Mesenchymal stem cell (in vitro differentiated cells and primary cell): Measurements from ENCODE around the gene LBH.

Source experiments
- DNase-seq: peaks from one replicate; pipeline ENCODE4 v3.0.0-alpha.2; 2013
- H2AFZ ChIP-seq: one replicate; pipeline ENCODE4 v1.6.1; 2013; ENCODE audit warnings: low read depth, mild to moderate bottlenecking, control low read depth, inconsistent platforms, low read length, moderate library complexity
- H2AK5ac ChIP-seq: 2 replicates; pipeline ENCODE4 v1.6.1; 2013; ENCODE audit warnings: low read length, moderate library complexity, mild to moderate bottlenecking, inconsistent platforms; ENCODE audit not compliant: severe bottlenecking
- H2BK120ac ChIP-seq: one replicate; pipeline ENCODE4 v1.6.1; 2013; ENCODE audit warnings: low read depth, mild to moderate bottlenecking, inconsistent platforms, low read length, moderate library complexity
- H2BK12ac ChIP-seq, 2 experiments: one replicate each; pipeline ENCODE4 v1.6.1; 2013; ENCODE audit warnings: inconsistent platforms in 2 of 2, low read length in 2 of 2, mild to moderate bottlenecking in 2 of 2, moderate library complexity in 2 of 2, control low read depth in 1 of 2
- H2BK15ac ChIP-seq: one replicate; pipeline ENCODE4 v1.6.1; 2013; ENCODE audit warnings: mild to moderate bottlenecking, low read depth, inconsistent platforms; ENCODE audit not compliant: poor library complexity, severe bottlenecking
- H2BK5ac ChIP-seq: 2 replicates; pipeline ENCODE4 v1.6.1; 2013; ENCODE audit warnings: low read depth, mild to moderate bottlenecking, low read length, control low read depth, inconsistent platforms; ENCODE audit not compliant: poor library complexity, severe bottlenecking
- H3K14ac ChIP-seq, 2 experiments: one replicate each; pipeline ENCODE4 v1.6.1; 2013; ENCODE audit warnings: inconsistent platforms in 2 of 2, low read length in 2 of 2, control low read depth in 1 of 2, mild to moderate bottlenecking in 1 of 2, moderate library complexity in 1 of 2
- H3K18ac ChIP-seq, 2 experiments: one replicate each; pipeline ENCODE4 v1.6.1; 2013; ENCODE audit warnings: inconsistent platforms in 2 of 2, low read length in 2 of 2, control low read depth in 1 of 2, low read depth in 1 of 2, mild to moderate bottlenecking in 1 of 2
- H3K23ac ChIP-seq, 2 experiments: one replicate each; pipeline ENCODE4 v1.6.1; 2013; ENCODE audit warnings: inconsistent platforms in 2 of 2, low read length in 2 of 2, mild to moderate bottlenecking in 2 of 2, moderate library complexity in 2 of 2, control low read depth in 1 of 2
- H3K27ac ChIP-seq: 2 replicates; pipeline ENCODE4 v1.5.1; 2013; ENCODE audit warnings: mild to moderate bottlenecking, moderate library complexity, low read length, control low read depth, inconsistent platforms; ENCODE audit not compliant: poor library complexity, severe bottlenecking
- H3K27me3 ChIP-seq, 2 experiments: 2 replicates each; pipeline versions ENCODE4 v1.6.1 to v1.7.0; 2013; ENCODE audit warnings: low read length in 2 of 2, mild to moderate bottlenecking in 2 of 2, moderate library complexity in 2 of 2, control low read depth in 1 of 2, inconsistent platforms in 1 of 2; ENCODE audit not compliant: control insufficient read depth in 1 of 2, insufficient read depth in 1 of 2
- H3K36me3 ChIP-seq, 2 experiments: 2 replicates each; pipeline versions ENCODE4 v1.6.1 to v1.7.0; 2013; ENCODE audit warnings: low read length in 2 of 2, control low read depth in 1 of 2, inconsistent platforms in 1 of 2, low read depth in 1 of 2, mild to moderate bottlenecking in 1 of 2; ENCODE audit not compliant: insufficient read depth in 2 of 2, control insufficient read depth in 1 of 2
- H3K4ac ChIP-seq, 2 experiments: one replicate each; pipeline ENCODE4 v1.6.1; 2013; ENCODE audit warnings: inconsistent platforms in 2 of 2, low read length in 2 of 2, mild to moderate bottlenecking in 2 of 2, moderate library complexity in 2 of 2, control low read depth in 1 of 2, low read depth in 1 of 2
- H3K4me1 ChIP-seq: 2 replicates; pipeline ENCODE4 v1.6.1; 2013; ENCODE audit warnings: low read depth, low read length, control low read depth; ENCODE audit not compliant: control insufficient read depth, insufficient read depth
- H3K4me2 ChIP-seq: 2 replicates; pipeline ENCODE4 v1.6.1; 2013; ENCODE audit warnings: low read length, mild to moderate bottlenecking, inconsistent platforms; ENCODE audit not compliant: poor library complexity, severe bottlenecking
- H3K4me3 ChIP-seq, 2 experiments: 2 replicates each; pipeline versions ENCODE4 v1.5.1 to v1.7.0; 2013; ENCODE audit warnings: low read length in 2 of 2, mild to moderate bottlenecking in 2 of 2, control low read depth in 1 of 2, low read depth in 1 of 2; ENCODE audit not compliant: insufficient read depth in 1 of 2
- H3K79me1 ChIP-seq: replicated peaks from 2 replicates; pipeline ENCODE4 v1.6.1; 2013; ENCODE audit warnings: mild to moderate bottlenecking, control low read depth, low read length, inconsistent platforms; ENCODE audit not compliant: poor library complexity, severe bottlenecking
- H3K9ac ChIP-seq: 2 replicates; pipeline ENCODE4 v1.7.0; 2013; ENCODE audit warnings: mild to moderate bottlenecking, low read length, moderate library complexity
- H3K9me3 ChIP-seq: 2 replicates; pipeline ENCODE4 v1.7.0; 2013; ENCODE audit warnings: mild to moderate bottlenecking, low read length; ENCODE audit not compliant: control insufficient read depth
- H4K8ac ChIP-seq: one replicate; pipeline ENCODE4 v1.6.1; 2013; ENCODE audit warnings: inconsistent platforms, mild to moderate bottlenecking, low read length, moderate library complexity
- H4K91ac ChIP-seq: one replicate; pipeline ENCODE4 v1.6.1; 2013; ENCODE audit warnings: mild to moderate bottlenecking, low read length, inconsistent platforms
- WGBS: methylation state at CpG from one replicate; pipeline ENCODE4 v1.1.7; 2013; ENCODE audit warnings: mixed read lengths; 5-methylcytosine and 5-hydroxymethylcytosine counted together

Gene LBH

DNA sequence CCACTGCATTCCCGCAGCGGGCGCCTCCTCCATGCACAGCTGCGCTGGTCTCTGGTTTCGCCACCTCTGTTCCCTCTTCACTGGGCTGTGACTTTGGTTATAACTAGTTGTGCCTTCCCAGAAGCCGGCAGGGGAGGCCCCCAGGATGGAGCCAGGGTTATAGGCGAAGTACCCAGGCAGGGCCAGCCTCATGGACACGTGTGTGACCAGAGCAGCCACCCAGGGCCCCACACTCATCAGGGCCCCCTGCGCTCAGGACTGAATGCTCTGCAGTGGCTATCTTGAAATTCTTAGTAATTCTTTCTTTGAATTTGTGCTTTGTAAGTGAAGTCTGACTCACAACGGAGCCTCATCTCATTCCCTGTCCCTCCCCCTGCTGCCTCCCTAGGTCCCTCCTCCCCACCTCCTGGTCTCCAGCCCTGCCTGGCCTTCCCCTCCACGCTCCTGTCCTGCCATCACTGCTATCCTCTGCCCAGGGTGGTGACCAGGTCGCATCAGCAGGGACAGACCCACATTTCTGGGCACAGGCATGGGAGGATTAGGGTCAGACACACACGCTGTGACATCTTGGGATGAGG is 38.1 kb upstream of the LBH start:
- H3K9ac ChIP-seq: no peak overlapping the region

DNA sequence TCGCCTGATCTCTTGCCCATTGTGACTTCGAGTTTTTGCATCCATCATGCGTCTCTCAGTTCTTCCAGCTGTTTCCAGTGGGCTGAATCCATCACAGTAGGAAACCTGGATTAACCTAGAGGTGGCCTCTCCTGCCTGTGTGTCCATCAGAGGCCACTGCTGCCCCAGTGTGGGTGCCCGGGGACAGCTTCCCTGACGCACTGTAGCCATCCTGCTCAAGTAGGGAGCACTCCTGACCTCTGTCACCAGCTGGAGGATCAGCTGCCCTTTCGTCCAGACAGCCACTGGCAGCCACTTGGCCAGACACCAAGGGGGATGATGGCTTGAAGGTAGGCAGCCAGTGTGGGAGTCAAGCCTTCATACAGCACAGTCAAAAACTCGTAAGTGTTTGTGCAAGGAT is 36.9 kb upstream of the LBH start:
- Histone ChIP-seq H3K23ac (no peak overlapping the region), H3K14ac (no peak overlapping the region), H2AK5ac (no peak overlapping the region), H3K4me2 (no peak overlapping the region), H2BK120ac (no peak overlapping the region), H2BK15ac (no peak overlapping the region), H3K4ac (no peak overlapping the region), H4K91ac (no peak overlapping the region), H4K8ac (no peak overlapping the region), H3K9me3 (no peaks in the 10 kb centered on the region), H3K4me1 (peaks cover 2% of the 10 kb centered on the region), H3K27me3 (peaks cover 6 to 22% of the 10 kb centered on the region in 2 experiments), H3K9ac (no peak overlapping the region), H2AFZ (no peak overlapping the region), H3K18ac (no peak overlapping the region), H2BK5ac (no peak overlapping the region), H3K4me3 (no peak overlapping the region), H3K27ac (no peak overlapping the region), H3K36me3 (no peaks in the 10 kb centered on the region), H2BK12ac (no peak overlapping the region), H3K79me1 (no peaks in the 10 kb centered on the region)
- WGBS: 88% methylated on average over 7 of the region's 7 CpGs
- DNase-seq: no peak

More for the DNA sequence above, 38.1 kb upstream of the LBH start:
- Histone ChIP-seq H2BK15ac (no peak overlapping the region), H2BK5ac (no peak overlapping the region), H3K4me2 (no peak overlapping the region), H4K91ac (no peak overlapping the region), H2AFZ (no peak overlapping the region), H4K8ac (no peak overlapping the region), H3K23ac (peak overlapping the region in 1 of 2 experiments; percentile 35), H2BK120ac (no peak overlapping the region), H2BK12ac (no peak overlapping the region), H3K4ac (no peak overlapping the region), H3K14ac (peak overlapping the region in 1 of 2 experiments; percentile 71), H3K36me3 (no peaks in the 10 kb centered on the region), H3K4me3 (no peak overlapping the region), H3K27me3 (peaks cover 6 to 26% of the 10 kb centered on the region in 2 experiments), H2AK5ac (no peak overlapping the region), H3K27ac (no peak overlapping the region), H3K9me3 (peaks cover 2% of the 10 kb centered on the region), H3K18ac (no peak overlapping the region), H3K79me1 (no peaks in the 10 kb centered on the region), H3K4me1 (peaks cover 2% of the 10 kb centered on the region)
- 79% methylated on average over 12 of the region's 13 CpGs for WGBS
- peak; percentile 17 for DNase-seq

DNA sequence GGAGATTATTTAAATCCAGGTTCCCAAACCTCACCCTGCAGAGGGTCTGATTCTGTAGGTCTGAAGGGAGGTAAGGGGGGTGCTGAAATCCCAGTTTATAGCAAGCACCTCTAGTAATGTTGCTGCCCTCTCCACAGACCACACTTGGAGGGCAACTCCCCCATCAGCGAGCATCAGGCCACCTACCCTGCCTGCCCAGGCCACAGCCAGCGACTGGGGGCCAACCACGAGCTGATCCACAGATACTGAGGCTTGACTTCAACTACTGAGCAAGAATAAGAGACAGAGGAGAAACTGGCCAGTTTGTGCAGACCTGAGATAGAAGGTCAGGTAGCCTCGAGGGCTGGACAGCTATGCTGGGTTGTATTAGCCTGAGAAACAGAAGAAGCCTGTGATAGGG is 36.3 kb upstream of the LBH start:
- Histone ChIP-seq H4K8ac (no peak overlapping the region), H3K36me3 (no peaks in the 10 kb centered on the region), H2BK5ac (no peak overlapping the region), H3K27me3 (peaks cover 6 to 22% of the 10 kb centered on the region in 2 experiments), H2BK12ac (no peak overlapping the region), H3K9me3 (no peaks in the 10 kb centered on the region), H3K4ac (no peak overlapping the region), H2BK15ac (no peak overlapping the region), H3K9ac (no peak overlapping the region), H3K4me2 (no peak overlapping the region), H3K4me3 (no peak overlapping the region), H3K23ac (no peak overlapping the region), H3K14ac (no peak overlapping the region), H3K27ac (no peak overlapping the region), H3K18ac (no peak overlapping the region), H2AFZ (no peak overlapping the region), H3K79me1 (no peaks in the 10 kb centered on the region), H3K4me1 (peaks cover 2% of the 10 kb centered on the region), H2AK5ac (no peak overlapping the region), H4K91ac (peak overlapping the region; percentile 65), H2BK120ac (no peak overlapping the region)
- WGBS: 73% methylated on average over 4 of the region's 4 CpGs
- no peak for DNase-seq

DNA sequence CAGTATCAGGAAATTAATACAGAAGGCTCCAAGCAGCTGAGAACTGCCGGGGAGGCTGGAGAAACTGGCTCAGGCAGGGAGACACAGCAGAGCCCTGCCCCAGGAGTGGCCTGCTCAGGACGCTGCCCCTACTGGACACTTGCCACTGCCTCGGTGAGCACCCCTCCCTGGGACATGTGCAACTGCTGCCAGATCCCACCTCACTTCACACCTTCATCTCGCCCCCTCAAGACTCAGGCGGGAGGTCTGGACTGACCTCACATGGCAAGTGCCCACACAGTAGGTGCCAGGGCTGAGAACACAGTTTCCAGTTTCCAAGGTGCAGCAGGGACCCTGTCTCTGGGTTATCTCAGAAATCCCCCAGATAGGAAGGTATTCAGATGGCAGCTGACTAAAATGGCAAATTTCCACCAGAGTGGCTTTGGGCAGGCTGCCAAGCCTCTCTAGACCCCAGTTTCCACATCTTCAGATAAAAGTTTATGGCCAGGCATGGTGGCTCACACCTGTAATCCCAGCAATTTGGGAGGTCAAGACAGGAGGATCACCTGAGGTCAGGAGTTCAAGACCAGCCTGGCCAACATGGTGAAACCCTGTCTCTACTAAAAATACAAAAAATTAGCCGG is 33.7 kb upstream of the LBH start:
- Histone ChIP-seq H3K4me2 (no peak overlapping the region), H4K8ac (no peak overlapping the region), H2AFZ (no peak overlapping the region), H3K18ac (no peak overlapping the region), H2AK5ac (no peak overlapping the region), H2BK12ac (no peak overlapping the region), H4K91ac (no peak overlapping the region), H2BK120ac (no peak overlapping the region), H2BK5ac (no peak overlapping the region), H3K27ac (no peak overlapping the region), H3K9me3 (no peaks in the 10 kb centered on the region), H3K79me1 (no peaks in the 10 kb centered on the region), H3K4me3 (no peak overlapping the region), H3K9ac (no peak overlapping the region), H3K4me1 (peaks cover 2% of the 10 kb centered on the region), H3K36me3 (no peaks in the 10 kb centered on the region), H2BK15ac (no peak overlapping the region), H3K4ac (no peak overlapping the region), H3K27me3 (peaks cover 6 to 17% of the 10 kb centered on the region in 2 experiments), H3K14ac (no peak overlapping the region), H3K23ac (no peak overlapping the region)
- 85% methylated on average over 5 of the region's 6 CpGs for WGBS
- DNase-seq: no peak
